Suprapubic skin (tissue), 4 donors: Measurements from ENCODE around the gene LILRA2.

Experiments used
- EP300 ChIP-seq: sonication (generic); formaldehyde crosslinking; IDR thresholded peaks from one replicate; pipeline ENCODE4 v1.6.1; 2017; ENCODE audit warnings: antibody characterized with exemption
- POLR2A ChIP-seq, 2 donors: fragments of 450-650 bp; IDR thresholded peaks; one replicate each; pipeline ENCODE4 v1.6.1; 2017; ENCODE audit warnings: antibody characterized with exemption in 2 of 2, mild to moderate bottlenecking in 2 of 2, moderate library complexity in 2 of 2
- POLR2AphosphoS5 ChIP-seq, 3 donors: sonication (generic); formaldehyde crosslinking; IDR thresholded peaks; one replicate each; pipeline ENCODE4 v1.6.1; 2017; ENCODE audit warnings: antibody characterized with exemption in 3 of 3

DNA sequence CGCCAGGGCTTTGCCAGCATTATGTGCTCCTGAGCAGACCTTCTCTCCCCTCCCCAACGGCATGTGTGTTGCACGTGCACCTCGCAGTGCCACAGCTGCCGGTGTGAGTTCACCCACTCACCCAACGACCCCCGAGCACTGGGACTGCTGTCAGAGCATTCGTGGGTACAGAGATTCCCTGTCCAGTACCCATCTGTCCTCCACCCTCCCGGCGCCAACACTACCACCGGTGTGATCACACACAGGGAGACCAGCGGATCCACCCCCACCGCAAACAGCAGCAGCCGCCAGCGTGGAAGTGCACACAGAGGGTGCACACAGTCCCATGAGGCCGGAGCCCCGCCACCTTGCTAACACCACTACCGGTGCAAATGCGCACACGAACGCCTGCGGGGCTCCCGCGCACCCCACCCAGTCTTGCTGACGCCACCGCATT is 35.8 kb downstream of the LILRA2 start:
- TF ChIP-seq POLR2A (IDR thresholded peaks at IDR 0.05) (no peak), EP300 (no peak), POLR2AphosphoS5 (IDR thresholded peaks at IDR 0.05) (no peak)
